GM19395 (cell line): Measurements from ENCODE around the gene POLR2F.

Source experiments
- ATAC-seq: cut with Tn5 transposase; IDR thresholded peaks from one replicate; pipeline ENCODE4 v1.9.1; 2021; ENCODE audit warnings: mild to moderate bottlenecking, moderate library complexity; ENCODE audit not compliant: unreplicated experiment

POLR2F gene

DNA sequence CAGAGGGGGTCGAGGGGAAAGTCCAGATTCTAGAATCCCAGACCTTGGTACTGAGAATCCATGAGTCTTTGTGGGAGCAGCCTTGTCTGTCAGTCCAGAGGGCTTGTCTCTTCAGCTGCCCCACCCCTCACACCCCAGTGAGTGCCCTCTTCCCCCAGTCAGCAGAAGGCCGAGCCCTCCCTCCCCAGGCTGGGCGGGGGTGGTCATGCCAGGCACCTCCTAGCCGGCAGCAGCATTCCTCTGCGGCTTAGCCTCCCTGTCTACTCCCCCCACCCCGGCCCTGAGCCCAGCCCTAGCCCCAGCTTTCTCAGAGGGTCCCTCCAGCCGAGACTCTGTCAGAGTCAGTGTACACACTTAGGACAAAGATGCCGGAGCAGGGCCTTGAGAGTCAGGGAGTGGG is 26.3 kb downstream of the POLR2F start:
- ATAC-seq: no peak

DNA sequence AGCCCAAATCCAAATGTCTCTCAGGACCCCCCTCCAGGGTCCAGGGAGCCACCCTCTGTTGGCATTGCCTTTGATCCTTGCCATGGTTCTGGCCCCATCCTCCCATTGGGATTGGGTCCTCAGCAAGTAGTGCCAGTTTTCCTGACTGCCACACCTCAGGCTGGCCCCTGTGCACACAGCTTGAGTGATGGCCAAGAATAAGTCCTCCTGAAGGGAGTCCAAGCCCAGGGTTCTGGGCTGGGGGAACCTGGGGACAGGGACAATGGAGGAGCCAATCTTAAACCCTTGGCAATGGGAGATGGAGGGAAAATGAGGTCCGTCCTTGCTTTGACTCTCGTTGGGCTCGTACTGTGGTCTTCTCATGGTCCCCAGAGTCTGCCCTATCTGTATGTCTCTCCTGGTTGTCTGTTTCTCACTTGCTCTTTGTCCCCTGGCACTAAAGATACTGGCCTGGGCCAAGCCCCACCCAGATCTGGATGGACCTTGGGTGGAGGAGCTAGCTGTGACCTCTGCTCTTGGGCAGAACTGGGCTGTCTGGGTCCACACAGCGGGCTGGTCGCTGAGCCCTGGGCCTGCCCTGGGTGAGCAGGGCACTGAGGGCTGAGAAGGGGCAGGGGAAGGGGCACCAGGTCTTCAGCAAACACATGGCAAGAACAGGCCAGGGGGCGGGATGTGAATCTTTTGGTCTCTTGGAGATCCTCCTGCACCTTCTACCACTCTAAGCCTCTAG is 27.9 kb downstream of the POLR2F start:
- no peak for ATAC-seq

DNA sequence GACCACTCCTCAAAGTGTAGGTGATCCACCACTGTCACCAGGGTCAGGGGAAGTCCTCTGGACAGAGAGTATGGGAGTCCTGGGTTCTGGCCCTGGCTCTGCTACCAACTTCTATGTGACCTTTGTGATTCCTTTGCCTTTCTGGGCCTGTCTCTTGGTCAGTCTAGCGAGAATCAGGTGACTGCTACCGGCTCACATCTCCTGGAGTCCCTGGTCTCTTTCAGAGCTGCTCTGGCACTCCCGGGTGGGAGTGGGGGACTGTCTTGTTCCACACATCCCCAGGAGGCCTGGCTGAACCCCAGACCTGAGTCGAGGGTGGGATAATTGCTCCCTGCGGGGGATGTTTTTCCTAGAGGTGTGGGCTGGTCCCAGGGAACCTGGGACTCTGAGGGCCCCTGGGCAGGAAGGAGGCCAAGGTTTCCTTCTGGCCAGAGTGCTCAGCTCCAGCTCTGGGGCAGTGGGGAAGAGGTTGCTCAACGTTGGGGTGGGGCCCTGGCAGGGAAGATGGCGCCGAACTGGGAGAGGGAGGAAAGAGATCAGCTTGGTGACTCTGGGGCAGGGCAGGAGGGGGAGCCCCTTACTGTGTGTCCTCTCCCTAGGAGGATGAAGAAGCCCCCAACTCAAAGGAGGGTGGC is 28.8 kb downstream of the POLR2F start:
- ATAC-seq: no peak

DNA sequence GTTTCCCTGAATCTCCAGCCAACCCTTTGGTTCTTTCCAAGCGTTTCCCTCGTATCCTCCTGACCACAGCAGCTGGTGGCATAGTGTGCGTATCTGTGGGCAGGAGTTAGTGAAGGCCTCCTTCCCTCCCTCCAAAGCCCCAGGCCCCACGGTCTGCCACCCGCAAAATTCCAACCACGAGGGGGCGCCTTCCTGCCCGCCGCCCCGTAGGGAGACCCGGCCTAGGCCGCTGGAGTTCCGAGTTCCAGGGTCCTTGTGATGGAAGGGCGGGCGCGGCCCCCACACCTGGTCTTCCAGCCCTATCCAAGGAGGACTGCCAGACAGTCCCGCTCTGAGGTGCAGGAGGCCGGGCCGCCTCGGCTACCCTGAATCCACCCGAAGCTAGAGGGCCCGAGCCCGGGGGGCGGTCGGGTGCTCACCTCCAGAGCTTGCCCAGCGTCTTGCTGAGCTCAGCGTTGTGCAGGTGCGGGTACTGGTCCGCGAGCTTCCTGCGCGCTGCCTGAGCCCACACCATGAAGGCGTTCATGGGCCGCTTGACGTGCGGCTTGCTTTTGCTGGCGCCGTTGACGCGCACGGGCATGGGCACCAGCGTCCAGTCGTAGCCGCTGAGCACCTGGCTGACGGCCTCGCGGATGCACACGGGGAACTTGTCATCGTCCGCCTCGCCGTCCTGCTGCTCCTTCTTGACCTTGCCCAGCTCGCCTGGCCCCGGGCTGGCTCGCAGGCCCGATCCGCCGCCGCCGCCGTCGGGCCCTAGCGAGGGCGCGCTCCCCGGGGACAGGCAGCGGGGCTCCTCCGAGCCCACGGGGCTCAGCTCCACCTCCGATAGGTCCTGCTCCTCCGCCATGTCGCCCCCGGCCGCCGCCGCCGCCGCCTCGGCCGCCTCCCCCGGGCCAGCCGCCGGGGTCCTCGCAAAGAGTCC is 29.7 kb downstream of the POLR2F start:
- no peak for ATAC-seq

- ATAC-seq: no peak
Measured at GRCh38 chr22:37983860-37984791, 30.6 kb downstream of the POLR2F start, which contains the start of gene SOX10. SOX10 (minus strand) TSS chr22:37984555; CDS start chr22:37983784, 771 bp downstream.

- ATAC-seq: no peak
Measured at GRCh38 chr22:37985050-37985585, 31.6 kb downstream of the POLR2F start.

DNA sequence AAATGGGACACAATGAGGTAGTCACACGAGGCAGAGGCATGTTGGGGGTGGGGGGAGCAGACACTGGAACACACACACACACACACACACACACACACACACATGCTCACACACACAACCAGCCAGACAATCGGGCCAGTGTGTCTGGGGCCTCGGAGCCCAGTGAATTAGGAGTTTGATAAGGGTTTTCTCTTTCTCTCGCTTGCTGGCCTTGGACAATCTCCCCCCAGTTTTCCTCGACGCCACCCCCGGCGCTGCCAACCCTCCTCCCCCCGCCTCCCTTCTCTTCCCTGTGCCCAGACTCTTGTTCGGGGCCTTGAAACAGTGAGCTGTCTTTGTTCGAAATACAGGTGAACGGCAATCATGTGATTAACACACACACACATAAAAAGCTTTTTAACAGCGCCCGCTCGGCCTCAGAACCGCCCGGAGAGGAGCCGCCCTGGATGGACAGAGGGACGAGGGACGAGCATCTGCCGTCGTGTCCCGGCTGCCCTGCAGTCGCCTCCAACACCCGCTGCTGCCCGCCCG is 32.3 kb downstream of the POLR2F start:
- ATAC-seq: no peak

DNA sequence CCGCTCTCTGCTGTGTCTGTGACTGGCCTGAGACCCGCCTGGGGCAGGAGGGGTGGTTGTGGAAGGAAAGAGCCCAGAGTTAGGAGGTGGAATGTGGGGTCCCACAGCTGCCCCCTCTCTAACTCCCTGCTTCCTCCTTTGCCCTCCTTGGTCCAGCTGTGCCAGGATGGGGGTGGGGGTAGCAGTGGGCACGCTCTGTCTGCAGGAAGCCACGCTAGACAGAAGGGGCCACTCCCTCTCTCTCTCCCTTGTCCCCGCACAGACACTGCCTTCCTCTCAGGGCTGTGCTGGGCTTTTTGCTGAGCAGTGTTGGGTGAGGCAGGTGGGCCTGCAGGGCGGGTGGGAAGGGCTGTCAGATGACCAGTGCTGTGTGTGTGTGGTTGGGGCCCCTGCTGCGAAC is 32.9 kb downstream of the POLR2F start:
- ATAC-seq: no peak

DNA sequence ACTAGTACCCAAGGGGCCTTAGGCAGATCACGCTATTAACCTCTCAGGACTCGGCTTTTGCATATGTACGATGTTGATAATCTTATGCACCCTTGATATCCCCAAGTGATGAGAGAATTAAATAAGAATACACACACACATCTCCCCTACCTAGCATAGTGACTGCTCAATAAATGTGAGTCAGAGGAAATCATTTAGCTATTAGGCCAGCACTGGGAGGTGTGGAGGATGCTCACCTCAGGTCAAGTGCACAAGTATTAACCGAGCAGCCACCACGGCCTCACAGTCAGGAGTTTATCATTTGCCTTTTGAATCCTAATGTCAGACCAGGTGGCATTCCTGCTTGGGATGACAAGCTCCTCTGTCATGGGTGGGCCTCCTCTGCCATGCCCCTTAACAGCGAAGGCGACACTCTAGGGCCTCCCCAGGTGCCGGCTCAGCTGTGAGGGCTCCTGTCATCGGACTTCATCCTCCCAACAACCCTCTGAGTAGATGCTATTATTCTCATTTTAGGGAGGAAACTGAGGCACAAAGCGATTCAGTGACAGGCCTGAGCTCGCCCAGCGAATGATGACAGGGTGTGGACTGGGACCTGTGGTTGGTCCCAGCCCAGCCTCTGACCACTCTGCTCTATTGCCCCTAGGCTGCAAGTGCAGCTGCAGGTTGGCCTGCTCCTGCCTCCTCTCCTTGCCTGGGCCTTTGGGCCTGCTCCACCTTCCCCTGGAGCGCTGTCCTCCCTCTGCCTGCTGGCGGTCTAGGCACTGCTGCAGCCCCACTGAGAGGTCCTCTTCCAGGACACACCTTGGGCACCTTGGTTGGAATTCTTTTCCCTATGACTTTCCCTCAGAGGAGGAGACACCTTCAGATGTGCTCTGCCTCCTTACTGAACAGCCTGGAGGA is 35.9 kb downstream of the POLR2F start:
- no peak for ATAC-seq

DNA sequence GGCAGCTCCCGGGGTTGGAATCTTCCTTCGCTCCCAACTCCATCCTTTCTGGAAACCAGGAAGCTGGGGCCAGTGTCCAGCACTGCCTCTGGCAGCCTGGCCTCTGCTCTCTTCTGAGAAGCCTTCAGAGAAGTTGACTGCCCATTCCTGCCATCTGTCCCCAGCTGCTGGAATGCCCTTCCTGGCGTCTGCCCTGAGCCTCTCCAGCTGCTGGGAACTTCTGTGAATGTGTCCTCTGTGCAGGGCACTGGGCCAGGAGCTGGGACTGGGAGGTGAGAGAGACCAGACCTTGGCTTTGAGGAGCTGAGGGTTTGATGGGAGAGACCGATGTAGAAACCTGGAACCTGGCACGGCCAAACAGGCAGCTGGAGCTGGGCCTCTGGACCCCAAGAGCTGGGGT is 36.8 kb downstream of the POLR2F start:
- no peak for ATAC-seq

- ATAC-seq: no peak
Measured at GRCh38 chr22:37990862-37991261, 37.4 kb downstream of the POLR2F start.

DNA sequence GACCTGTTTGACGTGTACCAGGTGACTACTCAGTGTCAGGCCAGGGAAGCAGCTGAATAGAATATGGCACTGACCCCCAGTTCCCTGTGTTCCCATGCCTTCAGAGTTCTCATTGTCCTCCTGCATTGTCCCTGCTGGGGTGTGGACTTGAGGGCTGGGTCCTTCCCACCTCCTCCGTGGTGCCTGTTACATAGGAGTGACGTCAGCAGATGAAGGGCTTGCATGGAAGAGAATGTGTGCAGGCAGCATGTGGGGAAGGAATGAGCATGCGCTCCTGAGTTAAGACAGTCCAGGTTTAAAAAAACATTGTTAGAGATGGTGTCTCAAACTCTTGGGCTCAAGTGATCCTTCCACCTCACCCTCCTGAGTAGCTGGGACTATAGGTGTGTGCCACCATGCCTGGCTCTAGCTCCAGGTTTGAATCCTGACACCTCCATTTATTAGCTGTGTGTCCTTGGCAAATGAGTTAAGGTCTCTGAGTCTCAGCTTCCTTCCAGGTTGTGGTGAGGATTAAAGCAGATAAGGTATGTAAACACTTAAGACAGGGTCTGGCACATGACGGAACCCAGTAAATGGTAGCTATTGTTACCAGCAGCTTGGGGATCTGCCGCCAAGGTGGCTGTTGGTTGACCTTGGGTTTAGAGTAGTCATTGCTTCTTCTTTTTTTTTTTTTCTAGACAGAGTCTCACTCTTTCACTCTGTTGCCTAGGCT is 38.4 kb downstream of the POLR2F start:
- no peak for ATAC-seq

DNA sequence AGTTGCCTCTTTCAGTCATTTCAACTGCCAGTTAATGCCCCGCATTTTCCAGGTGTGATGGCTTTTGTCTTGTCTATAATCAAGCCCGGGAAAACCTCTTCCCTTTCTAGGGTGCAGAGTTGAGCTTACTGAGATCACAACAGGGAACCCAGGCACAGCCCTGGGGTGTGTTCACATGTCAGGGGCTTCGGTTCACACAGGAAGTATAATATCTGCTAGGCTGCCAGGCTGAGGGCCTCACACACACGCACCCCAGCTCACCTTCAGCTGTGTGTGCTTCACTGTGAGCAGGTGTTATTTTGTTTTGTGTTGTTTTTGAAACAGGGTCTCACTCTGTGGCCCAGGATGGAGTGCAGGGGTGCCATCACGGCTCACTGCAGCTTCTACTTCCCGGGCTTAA is 40.5 kb downstream of the POLR2F start:
- no peak for ATAC-seq

- no peak for ATAC-seq
Measured at GRCh38 chr22:37994982-37995381, 41.5 kb downstream of the POLR2F start.

- no peak for ATAC-seq
Measured at GRCh38 chr22:37995460-37995859, 42.0 kb downstream of the POLR2F start.

DNA sequence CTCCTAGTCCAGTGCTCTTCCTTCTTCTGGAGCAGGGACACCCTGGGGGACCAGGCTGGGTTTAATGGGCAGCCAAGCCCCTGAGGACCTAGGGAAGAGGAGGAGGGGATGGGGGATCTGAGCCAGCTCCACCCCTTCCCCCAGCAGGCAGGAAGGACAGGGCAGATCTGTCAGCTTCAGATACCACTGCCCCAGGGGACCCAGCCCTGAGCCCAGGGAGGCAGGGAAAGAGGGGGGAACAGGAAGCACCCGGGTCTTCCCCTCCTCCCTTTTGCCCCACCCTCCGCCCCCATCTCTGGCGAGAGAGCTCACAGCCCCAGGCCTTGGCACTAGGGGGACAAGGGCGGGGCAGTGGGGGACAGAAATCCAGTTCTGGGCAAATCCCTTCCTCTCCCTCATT is 42.6 kb downstream of the POLR2F start:
- no peak for ATAC-seq

DNA sequence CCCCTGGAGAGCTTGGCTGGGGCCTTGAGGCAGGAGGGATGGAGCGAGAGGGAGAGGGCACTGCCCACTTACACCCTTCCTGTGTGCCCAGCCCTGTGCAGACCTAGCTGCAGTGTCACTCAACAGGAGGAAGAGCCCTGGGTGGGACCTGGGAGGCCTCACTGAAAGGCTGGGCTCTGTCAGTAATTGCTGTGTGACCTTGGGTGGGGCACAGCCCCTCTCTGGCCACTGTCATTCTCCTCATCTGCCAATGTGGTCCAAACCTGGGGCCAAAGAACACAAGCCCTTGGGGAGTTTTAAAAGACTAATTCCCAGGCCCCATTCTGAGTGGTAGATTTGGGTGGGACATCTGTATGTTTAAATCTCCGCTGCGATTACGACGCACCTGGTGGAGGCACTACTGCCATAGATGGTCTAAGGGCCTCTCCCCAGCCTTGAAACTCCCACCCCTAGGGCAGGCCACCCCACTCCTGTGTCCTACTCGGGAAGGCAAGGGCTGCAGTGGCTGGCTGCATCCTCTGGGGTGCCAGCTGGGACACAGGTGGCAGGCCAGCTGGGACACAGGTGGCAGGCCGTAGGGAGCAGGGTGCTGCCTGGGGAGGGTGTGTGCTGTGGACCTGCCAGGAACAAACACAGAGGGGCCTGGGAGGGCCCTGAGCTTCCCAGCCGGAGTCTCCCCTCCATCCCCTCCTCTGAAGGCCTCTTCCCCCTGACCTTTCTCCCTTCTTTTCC is 43.2 kb downstream of the POLR2F start:
- no peak for ATAC-seq

DNA sequence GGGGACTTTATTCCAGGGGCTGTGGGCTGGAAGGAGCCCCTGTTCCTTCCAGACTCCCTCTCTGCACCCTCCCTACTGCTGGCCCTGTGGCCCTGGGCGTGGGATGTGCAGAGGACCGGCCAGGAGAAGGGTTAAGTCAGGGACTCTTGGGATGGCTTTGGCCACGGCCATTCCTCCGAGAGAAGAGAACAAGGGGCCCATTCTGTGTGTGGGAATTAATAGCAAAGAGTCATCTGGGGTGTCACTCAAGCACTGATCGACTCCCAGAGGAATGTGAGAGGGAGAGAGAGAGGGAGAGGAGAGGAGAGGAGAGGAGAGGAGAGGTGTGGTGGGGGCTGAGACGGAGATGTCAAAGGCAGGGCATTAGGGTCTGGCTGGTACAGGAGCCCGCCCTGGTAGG is 45.0 kb downstream of the POLR2F start:
- no peak for ATAC-seq
